WTC11 (cell line): Measurements from ENCODE around the gene KIF3B. TPM values are rescaled to one million over a fixed set of nuclear protein-coding genes. Genes with fewer than 3 reads are reported as not detected.

Source experiments
- ATAC-seq: fragments of 200-7000 bp; cut with Tn5 transposase; 2 replicates; pipeline ENCODE4 v1.10.0; 2021; ENCODE audit warnings: mild to moderate bottlenecking, moderate library complexity
- CTCF ChIA-PET: fragments of 300-600 bp; sonication (Branson Sonifier 250); formaldehyde crosslinking; loops from one replicate; lab custom pipeline; 2021; ENCODE audit warnings: antibody characterized with exemption; lab: Charles Lee
- POLR2A ChIA-PET: fragments of 350-600 bp; sonication (Branson Sonifier 250); formaldehyde crosslinking; loops from one replicate; lab custom pipeline; 2021; ENCODE audit warnings: antibody characterized with exemption; lab: Charles Lee
- DNase-seq: peaks from one replicate; pipeline ENCODE4 v3.0.0; 2021; ENCODE audit warnings: low spot score
- H3K27ac Mint-ChIP-seq: 2 replicates; pipeline ENCODE4 v1.8.0; 2021; ENCODE audit warnings: mixed read lengths
- H3K27me3 Mint-ChIP-seq: 2 replicates; pipeline ENCODE4 v1.8.0; 2021; ENCODE audit warnings: low read depth, mild to moderate bottlenecking, moderate library complexity, mixed read lengths
- H3K36me3 Mint-ChIP-seq: 2 replicates; pipeline ENCODE4 v1.8.0; 2021; ENCODE audit warnings: mixed read lengths
- H3K4me1 Mint-ChIP-seq: 2 replicates; pipeline ENCODE4 v1.8.0; 2022; ENCODE audit warnings: mixed read lengths
- H3K4me3 Mint-ChIP-seq: 2 replicates; pipeline ENCODE4 v1.8.0; 2021; ENCODE audit warnings: mild to moderate bottlenecking, moderate library complexity, mixed read lengths
- H3K9me3 Mint-ChIP-seq: 2 replicates; pipeline ENCODE4 v1.8.0; 2021; ENCODE audit warnings: mixed read lengths
- CREB1 ChIP-seq: sonication (generic); formaldehyde crosslinking; IDR thresholded peaks from 2 replicates; pipeline ENCODE4 v1.8.0; 2023; ENCODE audit warnings: mild to moderate bottlenecking, missing genetic modification reagents
- E2F1 ChIP-seq: sonication (generic); formaldehyde crosslinking; IDR thresholded peaks from 2 replicates; pipeline ENCODE4 v1.8.0; 2022; ENCODE audit warnings: mild to moderate bottlenecking, missing genetic modification reagents
- IRF2 ChIP-seq: sonication (generic); formaldehyde crosslinking; IDR thresholded peaks from 2 replicates; pipeline ENCODE4 v1.8.0; 2022; ENCODE audit warnings: low read depth, missing genetic modification reagents, borderline replicate concordance
- NFYB ChIP-seq: sonication (generic); formaldehyde crosslinking; conservative IDR thresholded peaks from 2 replicates; pipeline ENCODE4 v1.8.0; 2022; ENCODE audit warnings: low read depth, missing genetic modification reagents
- NR3C1 ChIP-seq: sonication (generic); formaldehyde crosslinking; conservative IDR thresholded peaks from 2 replicates; pipeline ENCODE4 v1.8.1; 2023; ENCODE audit warnings: low read depth, mild to moderate bottlenecking, missing genetic modification reagents
- OVOL2 ChIP-seq: fragments of 250-450 bp; sonication (Bioruptor Pico); IDR thresholded peaks from 2 replicates; pipeline ENCODE4 v1.9.0; 2021; ENCODE audit warnings: mild to moderate bottlenecking, borderline replicate concordance
- RORB ChIP-seq: fragments of 250-450 bp; sonication (Bioruptor Pico); IDR thresholded peaks from 2 replicates; pipeline ENCODE4 v1.9.0; 2021; ENCODE audit warnings: mild to moderate bottlenecking
- SMAD4 ChIP-seq: sonication (generic); formaldehyde crosslinking; IDR thresholded peaks from 2 replicates; pipeline ENCODE4 v1.8.0; 2022; ENCODE audit warnings: mild to moderate bottlenecking, missing genetic modification reagents
- STAT6 ChIP-seq: sonication (generic); formaldehyde crosslinking; conservative IDR thresholded peaks from 2 replicates; pipeline ENCODE4 v1.8.1; 2023; ENCODE audit warnings: mild to moderate bottlenecking, low read depth, missing genetic modification reagents, moderate library complexity
- TCF7 ChIP-seq: sonication (generic); formaldehyde crosslinking; IDR thresholded peaks from 2 replicates; pipeline ENCODE4 v1.8.0; 2022; ENCODE audit warnings: mild to moderate bottlenecking, low read depth, missing genetic modification reagents, moderate library complexity
- TEAD1 ChIP-seq: sonication (generic); formaldehyde crosslinking; IDR thresholded peaks from 2 replicates; pipeline ENCODE4 v1.8.0; 2022; ENCODE audit warnings: mild to moderate bottlenecking, missing genetic modification reagents
- USF1 ChIP-seq: sonication (generic); formaldehyde crosslinking; IDR thresholded peaks from 2 replicates; pipeline ENCODE4 v1.8.0; 2022; ENCODE audit warnings: mild to moderate bottlenecking, missing genetic modification reagents
- ZMAT4 ChIP-seq: fragments of 250-450 bp; sonication (Bioruptor Pico); IDR thresholded peaks from 2 replicates; pipeline ENCODE4 v1.9.0; 2021; ENCODE audit warnings: mild to moderate bottlenecking
- ZNF263 ChIP-seq: sonication (generic); formaldehyde crosslinking; IDR thresholded peaks from 2 replicates; pipeline ENCODE4 v1.8.1; 2022; ENCODE audit warnings: low read depth, mild to moderate bottlenecking, moderate library complexity, missing genetic modification reagents
- ZNF317 ChIP-seq: sonication (generic); formaldehyde crosslinking; IDR thresholded peaks from 2 replicates; pipeline ENCODE4 v1.8.1; 2023; ENCODE audit warnings: low read depth, mild to moderate bottlenecking, moderate library complexity, missing genetic modification reagents, borderline replicate concordance
- ZNF425 ChIP-seq: fragments of 250-450 bp; sonication (Bioruptor Pico); conservative IDR thresholded peaks from 2 replicates; pipeline ENCODE4 v1.9.0; 2021; ENCODE audit warnings: mild to moderate bottlenecking
- ZNF671 ChIP-seq: fragments of 250-450 bp; sonication (Bioruptor Pico); IDR thresholded peaks from 2 replicates; pipeline ENCODE4 v1.8.0; 2021; ENCODE audit warnings: mild to moderate bottlenecking
- total RNA-seq: library from RNA; stranded (reverse); gene quantifications from 3 replicates; pipeline ENCODE4 v1.2.3, GENCODE V29; 2021
- TF ChIP-seq, protein P1 (sequence below): sonication (generic); formaldehyde crosslinking; conservative IDR thresholded peaks from 2 replicates; pipeline ENCODE4 v1.8.1; 2022; ENCODE audit warnings: mild to moderate bottlenecking, missing genetic modification reagents
- TF ChIP-seq, protein P2 (sequence below): sonication (generic); formaldehyde crosslinking; IDR thresholded peaks from 2 replicates; pipeline ENCODE4 v1.8.1; 2022; ENCODE audit warnings: mild to moderate bottlenecking, missing genetic modification reagents, moderate library complexity, borderline replicate concordance

The KIF3B gene
- total RNA-seq, 1 experiment from 2014 or later = 21.5 TPM

- DNase-seq (no peak), ATAC-seq (no peak)
- Mint-ChIP-seq H3K4me1 (0 out of 2 replicates have a peak, but pooled peaks cover 4% of the 10 kb centered on the region), H3K9me3 (no peaks in the 10 kb centered on the region), H3K4me3 (no peak overlapping the region), H3K36me3 (peaks cover 43% of the 10 kb centered on the region), H3K27ac (no peak overlapping the region), H3K27me3 (no peaks in the 10 kb centered on the region)
- ChIA-PET CTCF (no interaction called here), POLR2A (no interaction called here)
- no peak for TF ChIP-seq NR3C1 (CRISPR knock-in tag)
Measured at GRCh38 chr20:32234135-32234808, 43.2 kb upstream of the KIF3B start.

GRCh38 chr20:32235331-32236047 lies 42.0 kb upstream of the KIF3B start:
- no peaks in the 10 kb centered on the region for H3K9me3 Mint-ChIP-seq
- no peak for DNase-seq
- ATAC-seq = no peak
- CTCF ChIA-PET = no interaction called here
- POLR2A ChIA-PET = no interaction called here
- TF ChIP-seq CREB1 (CRISPR knock-in tag) (no peak), ZNF317 (no peak)
- peaks cover 38% of the 10 kb centered on the region for H3K36me3 Mint-ChIP-seq
- H3K27ac Mint-ChIP-seq = 0 out of 2 replicates have a peak overlapping the region, but pooled peaks have one; percentile 80
- H3K27me3 Mint-ChIP-seq = no peaks in the 10 kb centered on the region
- H3K4me1 Mint-ChIP-seq = peaks cover 14% of the 10 kb centered on the region
- no peak overlapping the region for H3K4me3 Mint-ChIP-seq

DNA sequence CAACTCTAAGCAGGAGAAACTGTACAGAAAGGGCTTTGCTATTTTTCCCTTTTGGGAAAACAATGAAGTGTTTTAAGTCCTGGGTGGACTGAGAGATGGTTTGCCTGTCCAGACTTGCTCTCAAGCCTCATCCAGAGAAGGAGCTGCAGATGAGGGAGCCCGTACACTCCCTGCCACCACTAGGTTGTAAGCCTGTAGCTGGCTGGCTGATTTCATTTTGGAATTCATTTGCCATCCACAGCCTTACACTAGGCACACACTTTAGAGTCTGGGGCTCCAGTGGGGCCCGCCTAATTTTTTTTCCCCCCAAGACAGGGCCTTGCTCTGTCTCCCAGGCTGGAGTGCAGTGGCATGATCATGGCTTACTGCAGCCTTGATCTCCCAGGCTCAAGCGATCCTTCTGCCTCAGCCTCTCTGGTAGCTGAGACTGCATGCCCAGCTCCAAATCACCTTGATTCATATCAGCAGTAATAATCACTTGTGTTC lies 41.4 kb upstream of the KIF3B start:
- Mint-ChIP-seq H3K4me3 (no peak overlapping the region), H3K27ac (no peak overlapping the region), H3K27me3 (no peaks in the 10 kb centered on the region), H3K36me3 (peaks cover 34% of the 10 kb centered on the region), H3K9me3 (no peaks in the 10 kb centered on the region), H3K4me1 (peaks cover 15% of the 10 kb centered on the region)
- TF ChIP-seq USF1 (CRISPR knock-in tag) = no peak
- ChIA-PET CTCF (no interaction called here), POLR2A (no interaction called here)
- ATAC-seq (no peak), DNase-seq (no peak)

- peaks cover 15% of the 10 kb centered on the region for H3K4me1 Mint-ChIP-seq
- POLR2A ChIA-PET = no interaction called here
- no peak overlapping the region for H3K27ac Mint-ChIP-seq
- CTCF ChIA-PET = no interaction called here
- H3K9me3 Mint-ChIP-seq = no peaks in the 10 kb centered on the region
- H3K4me3 Mint-ChIP-seq = no peak overlapping the region
- H3K36me3 Mint-ChIP-seq = peaks cover 27% of the 10 kb centered on the region
- H3K27me3 Mint-ChIP-seq = no peaks in the 10 kb centered on the region
- no peak for DNase-seq
- ATAC-seq = no peak
- TF ChIP-seq TCF7 (CRISPR knock-in tag) (no peak), E2F1 (CRISPR knock-in tag) (no peak), ZMAT4 (CRISPR knock-in tag) (no peak), NFYB (CRISPR knock-in tag) (no peak), ZNF671 (CRISPR knock-in tag) (no peak), STAT6 (CRISPR knock-in tag) (no peak), ZNF263 (no peak), SMAD4 (CRISPR knock-in tag) (no peak), TEAD1 (CRISPR knock-in tag) (no peak), RORB (no peak), IRF2 (no peak), OVOL2 (CRISPR knock-in tag) (no peak), ZNF425 (no peak)
- TF ChIP-seq, protein P1, sequence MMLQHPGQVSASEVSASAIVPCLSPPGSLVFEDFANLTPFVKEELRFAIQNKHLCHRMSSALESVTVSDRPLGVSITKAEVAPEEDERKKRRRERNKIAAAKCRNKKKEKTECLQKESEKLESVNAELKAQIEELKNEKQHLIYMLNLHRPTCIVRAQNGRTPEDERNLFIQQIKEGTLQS = no peak
- TF ChIP-seq, protein P2, sequence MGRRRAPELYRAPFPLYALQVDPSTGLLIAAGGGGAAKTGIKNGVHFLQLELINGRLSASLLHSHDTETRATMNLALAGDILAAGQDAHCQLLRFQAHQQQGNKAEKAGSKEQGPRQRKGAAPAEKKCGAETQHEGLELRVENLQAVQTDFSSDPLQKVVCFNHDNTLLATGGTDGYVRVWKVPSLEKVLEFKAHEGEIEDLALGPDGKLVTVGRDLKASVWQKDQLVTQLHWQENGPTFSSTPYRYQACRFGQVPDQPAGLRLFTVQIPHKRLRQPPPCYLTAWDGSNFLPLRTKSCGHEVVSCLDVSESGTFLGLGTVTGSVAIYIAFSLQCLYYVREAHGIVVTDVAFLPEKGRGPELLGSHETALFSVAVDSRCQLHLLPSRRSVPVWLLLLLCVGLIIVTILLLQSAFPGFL (CRISPR knock-in tag) = no peak
Measured at GRCh38 chr20:32236819-32237218, 40.6 kb upstream of the KIF3B start.
